ENCODE measurements around the gene LRRC8C. TPM values are rescaled to one million over a fixed set of nuclear protein-coding genes. Genes with fewer than 3 reads are reported as not detected.

LRRC8C gene
- total and polyA plus RNA-seq, 2 of the 8 experiments (the other 6 are each of a cell fraction or from before 2014, with no cell fraction given) = 1.1 to 2.1 TPM

- no peak overlapping the region for H4K5ac ChIP-seq (ENCODE audit: insufficient read length, low read depth, low read length)
- no peaks in the 10 kb centered on the region for H3K23me2 ChIP-seq (ENCODE audit: low read depth, low read length)
- no peaks in the 10 kb centered on the region for H4K20me1 ChIP-seq (replicated peaks in 1 of 2; ENCODE audit: control insufficient read depth in 1 of 2, insufficient read depth in 2 of 2, low read length in 2 of 2)
- POLR2A ChIA-PET (ENCODE audit: partially characterized antibody) = no interaction called here
- FAIRE-seq = no peak
- no peaks in the 10 kb centered on the region for H3K4me1 ChIP-seq (replicated peaks in 1 of 4; ENCODE audit: control insufficient read depth in 3 of 4, insufficient read depth in 4 of 4, low read length in 3 of 4)
- no peak overlapping the region for H3K23ac ChIP-seq (ENCODE audit: insufficient read length)
- H2BK15ac ChIP-seq (ENCODE audit: low read length) = no peak overlapping the region
- H3K18ac ChIP-seq (ENCODE audit: extremely low read depth, low read length) = no peak overlapping the region
- no peak overlapping the region for H3K4me2 ChIP-seq (ENCODE audit: insufficient read depth in 1 of 2, low read depth in 2 of 2, low read length in 2 of 2)
- no peaks in the 10 kb centered on the region for H3K79me1 ChIP-seq (ENCODE audit: low read depth, low read length)
- no peak overlapping the region for H3K14ac ChIP-seq (ENCODE audit: insufficient read length)
- 86% methylated on average over 10 of the region's 10 CpGs; no CpG with 5 or more reads in 1 of the 2 experiments for WGBS, 2 experiments (ENCODE audit: extremely low coverage in 1 of 2, insufficient coverage in 1 of 2, insufficient read length in 1 of 2, insufficient replicate concordance in 2 of 2, low coverage in 1 of 2, low lambda C conversion rate in 2 of 2, missing lambda C conversion rate in 1 of 2)
- no peak overlapping the region for H4K8ac ChIP-seq (ENCODE audit: extremely low read depth, insufficient read depth, low read length)
- H3K36me3 ChIP-seq (ENCODE audit: control insufficient read depth in 2 of 4, insufficient read depth in 4 of 4, low read length in 3 of 4) = no peaks in the 10 kb centered on the region
- no peak overlapping the region for H4K91ac ChIP-seq (replicated peaks; ENCODE audit: insufficient read length, low read length)
- no peak overlapping the region for H3K56ac ChIP-seq (replicated peaks; ENCODE audit: insufficient read length, low read depth, low read length)
- DNase-seq (ENCODE audit: low read depth in 1 of 2, low spot score in 2 of 2) = no peak
- no peak overlapping the region for H2AFZ ChIP-seq (ENCODE audit: low read length)
- H3K9me3 ChIP-seq (ENCODE audit: insufficient read depth in 2 of 2, low read depth in 1 of 2, low read length in 1 of 2) = no peaks in the 10 kb centered on the region
- H3K4me3 ChIP-seq (ENCODE audit: extremely low read depth in 1 of 4, insufficient read depth in 2 of 4, low read depth in 3 of 4, low read length in 4 of 4) = no peak overlapping the region
- H2BK120ac ChIP-seq (replicated peaks; ENCODE audit: low read depth, low read length) = no peak overlapping the region
- CTCF ChIA-PET (ENCODE audit: partially characterized antibody) = interaction anchor here (0.9 kb wide), 1 partner anchor 23 kb away, joined by 3 read pairs; no protein-coding TSS in a partner anchor
- H3K4ac ChIP-seq (replicated peaks; ENCODE audit: insufficient read length, low read depth, low read length) = no peak overlapping the region
- no peak overlapping the region for H2BK20ac ChIP-seq (ENCODE audit: low read length)
- H2BK5ac ChIP-seq (ENCODE audit: low read depth, low read length) = no peak overlapping the region
- H3K27me3 ChIP-seq (replicated peaks in 1 of 4; ENCODE audit: control insufficient read depth in 3 of 4, extremely low read depth in 1 of 4, insufficient read depth in 3 of 4, low read length in 3 of 4) = no peaks in the 10 kb centered on the region
- no peak overlapping the region for H3K27ac ChIP-seq (ENCODE audit: low read depth, low read length)
- TF ChIP-seq YY1 (IDR thresholded peaks at IDR 0.05; ENCODE audit: low read depth, low read length) (no peak), CEBPB (IDR thresholded peaks at IDR 0.05; ENCODE audit: low read depth, low read length) (no peak), RAD21 (IDR thresholded peaks at IDR 0.05 in 1 of 2, conservative IDR thresholded peaks at IDR 0.05 in 1 of 2; ENCODE audit: low read depth in 2 of 2, low read length in 2 of 2) (no peak), SIN3A (conservative IDR thresholded peaks at IDR 0.05 in 1 of 2, IDR thresholded peaks at IDR 0.05 in 1 of 2; ENCODE audit: low read depth in 1 of 2, low read length in 2 of 2) (no peak), CBX8 (IDR thresholded peaks at IDR 0.05; ENCODE audit: borderline replicate concordance, low read depth, low read length) (no peak)
- no peak overlapping the region for H2BK12ac ChIP-seq (ENCODE audit: low read depth, low read length)
- H2AK5ac ChIP-seq (ENCODE audit: low read depth, low read length) = no peak overlapping the region
- H3K79me2 ChIP-seq (ENCODE audit: control insufficient read depth in 1 of 2, insufficient read depth in 2 of 2, low read length in 2 of 2) = no peaks in the 10 kb centered on the region
- H3K9ac ChIP-seq (replicated peaks in 1 of 4; ENCODE audit: extremely low read depth in 1 of 4, low read depth in 3 of 4, low read length in 3 of 4) = no peak overlapping the region
Measured at GRCh38 chr1:89739013-89739843, 106.3 kb downstream of the LRRC8C start.

Measured in H1 (cell line).